ENCODE data around the gene RASIP1. TPM values are rescaled to one million over a fixed set of nuclear protein-coding genes. Genes with fewer than 3 reads are reported as not detected.

The RASIP1 gene
- total RNA-seq, 1 donor from 2014 or later, result 23.5 TPM

Other genes starting within 250 kb of the RASIP1 start
- gene LMTK3, start 228.8 kb downstream of the RASIP1 start, total RNA-seq, result not detected
- not detected for gene SULT2B1, start 188.4 kb downstream of the RASIP1 start, total RNA-seq
- not detected for gene SPACA4, start 133.9 kb downstream of the RASIP1 start, total RNA-seq
- gene FAM83E, start 125.5 kb downstream of the RASIP1 start, total RNA-seq, result 1.6 TPM
- gene RPL18, start 121.4 kb downstream of the RASIP1 start, total RNA-seq, result 2,225 TPM
- gene SPHK2, start 121.1 kb downstream of the RASIP1 start, total RNA-seq, result 2.1 TPM
- 6.8 TPM for gene DBP, start 103.2 kb downstream of the RASIP1 start, total RNA-seq
- 3.7 TPM for gene CA11, start 94.4 kb downstream of the RASIP1 start, total RNA-seq
- under 0.01 TPM for gene NTN5, start 67.6 kb downstream of the RASIP1 start, total RNA-seq
- not detected for gene FUT2, start 44.6 kb downstream of the RASIP1 start, total RNA-seq
- gene MAMSTR, start 20.9 kb downstream of the RASIP1 start, total RNA-seq, result 5.2 TPM
- 0.52 TPM for gene IZUMO1, start 6.3 kb upstream of the RASIP1 start, total RNA-seq
- 1.0 TPM for gene FUT1, start 12.0 kb upstream of the RASIP1 start, total RNA-seq
- not detected for gene FGF21, start 14.9 kb upstream of the RASIP1 start, total RNA-seq
- 13.6 TPM for gene BCAT2, start 70.4 kb upstream of the RASIP1 start, total RNA-seq
- 0.52 TPM for gene HSD17B14, start 95.9 kb upstream of the RASIP1 start, total RNA-seq
- gene PLEKHA4, start 128.0 kb upstream of the RASIP1 start, total RNA-seq, result 14.1 TPM
- 26.1 TPM for gene PPP1R15A, start 131.8 kb upstream of the RASIP1 start, total RNA-seq
- not detected for gene TULP2, start 158.1 kb upstream of the RASIP1 start, total RNA-seq
- gene NUCB1, start 159.7 kb upstream of the RASIP1 start, total RNA-seq, result 107 TPM
- not detected for gene DHDH, start 193.1 kb upstream of the RASIP1 start, total RNA-seq
- gene BAX, start 214.3 kb upstream of the RASIP1 start, total RNA-seq, result 20.4 TPM
- gene FTL, start 224.7 kb upstream of the RASIP1 start, total RNA-seq, result 470 TPM